Lower leg skin (tissue), 3 donors: ENCODE results near the gene TACC3.

Source experiments
- CTCF ChIP-seq, 3 donors: fragments of 450-650 bp; IDR thresholded peaks; one replicate each; pipeline ENCODE4 v1.5.1; 2016; ENCODE audit warnings: antibody characterized with exemption in 3 of 3, mild to moderate bottlenecking in 3 of 3, moderate library complexity in 2 of 3
- POLR2A ChIP-seq, 2 donors: fragments of 450-650 bp; IDR thresholded peaks; one replicate each; pipeline ENCODE4 v1.6.1; 2016 to 2017; ENCODE audit warnings: antibody characterized with exemption in 2 of 2, mild to moderate bottlenecking in 1 of 2, moderate library complexity in 1 of 2

GRCh38 chr4:1728061-1728980 is 7.0 kb downstream of the TACC3 start:
- TF ChIP-seq CTCF (IDR thresholded peaks at IDR 0.05) (no peak), POLR2A (IDR thresholded peaks at IDR 0.05) (no peak)
